Stimulated activated CD4-positive, alpha-beta T cell treated with anti-CD3 and anti-CD28 coated beads, Interleukin-2, amount 100 ng/mL, for 4 hours (primary cell): ENCODE measurements around the gene MYMK.

Experiments
- DNase-seq: peaks from one replicate; pipeline ENCODE4 v3.0.0-alpha.2; 2020; ENCODE audit warnings: low read depth

The MYMK gene

GRCh38 chr9:133485531-133486260 lies 39.1 kb downstream of the MYMK start:
- no peak for DNase-seq

GRCh38 chr9:133484671-133485437 lies 39.9 kb downstream of the MYMK start:
- no peak for DNase-seq

GRCh38 chr9:133483611-133484010 lies 41.1 kb downstream of the MYMK start:
- DNase-seq = no peak

- DNase-seq = peak; percentile 66
These were observed 45.7 kb downstream of the MYMK start, which contains the start of gene SLC2A6 for GRCh38 chr9:133478851-133479711. Gene SLC2A6 (minus strand): TSS chr9:133479099. CDS start chr9:133479059, 40 bp downstream.

GRCh38 chr9:133477992-133478850 lies 46.5 kb downstream of the MYMK start:
- no peak for DNase-seq

- DNase-seq = no peak
These were observed 47.3 kb downstream of the MYMK start for GRCh38 chr9:133477461-133477860.

GRCh38 chr9:133476941-133477340 lies 47.8 kb downstream of the MYMK start:
- no peak for DNase-seq

GRCh38 chr9:133476036-133476931 lies 48.5 kb downstream of the MYMK start:
- DNase-seq = no peak

- DNase-seq = no peak
These were observed 49.3 kb downstream of the MYMK start for GRCh38 chr9:133475292-133476012.

GRCh38 chr9:133474853-133475252 lies 49.9 kb downstream of the MYMK start:
- no peak for DNase-seq

GRCh38 chr9:133474215-133474614 lies 50.5 kb downstream of the MYMK start:
- DNase-seq = no peak

- no peak for DNase-seq
These were observed 51.0 kb downstream of the MYMK start for GRCh38 chr9:133473743-133474142.

GRCh38 chr9:133472753-133473378 lies 51.9 kb downstream of the MYMK start:
- DNase-seq = no peak

- DNase-seq = no peak
These were observed 52.5 kb downstream of the MYMK start for GRCh38 chr9:133472277-133472645.

- no peak for DNase-seq
These were observed 53.0 kb downstream of the MYMK start for GRCh38 chr9:133471551-133472276.

- DNase-seq = no peak
These were observed 53.8 kb downstream of the MYMK start for GRCh38 chr9:133470988-133471387.

GRCh38 chr9:133470427-133470924 lies 54.3 kb downstream of the MYMK start:
- DNase-seq = no peak

GRCh38 chr9:133468777-133469421 lies 55.9 kb downstream of the MYMK start:
- no peak for DNase-seq
